ENCODE data around the gene RHBDF1. TPM values are rescaled to one million over a fixed set of nuclear protein-coding genes. Genes with fewer than 3 reads are reported as not detected.

The RHBDF1 gene
- total and polyA plus RNA-seq, 12 donors, result 18.5 to 89.8 (median 24.7) TPM

DNA sequence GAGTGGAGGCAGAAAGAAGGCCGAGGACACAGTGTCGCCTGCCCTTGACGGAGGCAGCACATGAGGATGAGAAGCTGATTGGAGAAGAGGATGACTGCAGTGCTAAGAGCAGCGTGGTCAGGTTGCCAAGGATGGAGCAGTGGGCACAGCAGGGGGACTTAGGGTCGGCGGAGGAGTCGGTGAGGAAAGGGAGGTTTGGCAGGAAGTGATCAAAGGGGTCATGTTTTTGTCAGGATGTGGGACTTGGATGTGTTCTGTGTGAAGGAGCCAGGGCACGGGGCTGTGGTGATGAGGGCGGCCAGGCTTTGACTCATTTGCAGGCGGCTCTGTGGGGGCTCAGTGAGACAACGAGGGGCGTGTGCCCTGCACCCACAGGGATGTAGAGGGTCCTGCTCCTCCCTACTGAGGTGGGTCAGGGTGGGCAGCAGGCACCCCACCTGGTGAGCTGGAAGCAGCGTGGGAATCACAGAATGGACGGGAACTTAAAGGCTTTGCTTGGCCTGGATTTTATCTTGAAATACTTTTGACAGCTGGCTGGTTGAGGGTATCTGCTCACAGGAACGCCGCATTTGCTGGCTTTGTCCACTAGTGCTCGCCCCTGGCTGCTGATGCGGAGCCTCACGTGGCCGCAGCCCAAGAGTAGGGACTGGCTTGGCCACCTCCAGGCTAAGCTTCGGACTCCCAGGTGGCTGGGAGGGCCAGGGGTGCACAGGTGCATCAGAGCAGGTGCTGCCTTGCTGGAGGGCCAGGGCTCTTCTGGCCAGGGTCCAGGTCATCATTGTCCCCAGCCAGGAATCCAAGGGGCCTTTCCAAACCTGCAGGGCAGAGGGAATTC, 11.6 kb upstream of the RHBDF1 start:
- Histone ChIP-seq H3K27ac (peak overlapping the region; percentile 44 to 81 (median 72)), H3K27me3 (no peaks in the 10 kb centered on the region), H3K36me3 (peaks cover 0 to 75% (median 25%) of the 10 kb centered on the region in 9 donors), H3K4me1 (peaks cover 20 to 42% (median 37%) of the 10 kb centered on the region in 9 donors), H3K9me3 (no peaks in the 10 kb centered on the region), H3K4me3 (no peak overlapping the region)
- 41 to 49% methylated on average over 21 of the region's 21 CpGs for WGBS, 2 donors
- TF ChIP-seq, protein P1, sequence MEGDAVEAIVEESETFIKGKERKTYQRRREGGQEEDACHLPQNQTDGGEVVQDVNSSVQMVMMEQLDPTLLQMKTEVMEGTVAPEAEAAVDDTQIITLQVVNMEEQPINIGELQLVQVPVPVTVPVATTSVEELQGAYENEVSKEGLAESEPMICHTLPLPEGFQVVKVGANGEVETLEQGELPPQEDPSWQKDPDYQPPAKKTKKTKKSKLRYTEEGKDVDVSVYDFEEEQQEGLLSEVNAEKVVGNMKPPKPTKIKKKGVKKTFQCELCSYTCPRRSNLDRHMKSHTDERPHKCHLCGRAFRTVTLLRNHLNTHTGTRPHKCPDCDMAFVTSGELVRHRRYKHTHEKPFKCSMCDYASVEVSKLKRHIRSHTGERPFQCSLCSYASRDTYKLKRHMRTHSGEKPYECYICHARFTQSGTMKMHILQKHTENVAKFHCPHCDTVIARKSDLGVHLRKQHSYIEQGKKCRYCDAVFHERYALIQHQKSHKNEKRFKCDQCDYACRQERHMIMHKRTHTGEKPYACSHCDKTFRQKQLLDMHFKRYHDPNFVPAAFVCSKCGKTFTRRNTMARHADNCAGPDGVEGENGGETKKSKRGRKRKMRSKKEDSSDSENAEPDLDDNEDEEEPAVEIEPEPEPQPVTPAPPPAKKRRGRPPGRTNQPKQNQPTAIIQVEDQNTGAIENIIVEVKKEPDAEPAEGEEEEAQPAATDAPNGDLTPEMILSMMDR (IDR thresholded peaks at IDR 0.05), result peak in 1 of 9 donors; percentile 8
- intact Hi-C loops (cut with DNase I), result no loop called here
- DNase-seq, result no peak
- ATAC-seq, result peak; percentile 6 to 56 (median 30)

DNA sequence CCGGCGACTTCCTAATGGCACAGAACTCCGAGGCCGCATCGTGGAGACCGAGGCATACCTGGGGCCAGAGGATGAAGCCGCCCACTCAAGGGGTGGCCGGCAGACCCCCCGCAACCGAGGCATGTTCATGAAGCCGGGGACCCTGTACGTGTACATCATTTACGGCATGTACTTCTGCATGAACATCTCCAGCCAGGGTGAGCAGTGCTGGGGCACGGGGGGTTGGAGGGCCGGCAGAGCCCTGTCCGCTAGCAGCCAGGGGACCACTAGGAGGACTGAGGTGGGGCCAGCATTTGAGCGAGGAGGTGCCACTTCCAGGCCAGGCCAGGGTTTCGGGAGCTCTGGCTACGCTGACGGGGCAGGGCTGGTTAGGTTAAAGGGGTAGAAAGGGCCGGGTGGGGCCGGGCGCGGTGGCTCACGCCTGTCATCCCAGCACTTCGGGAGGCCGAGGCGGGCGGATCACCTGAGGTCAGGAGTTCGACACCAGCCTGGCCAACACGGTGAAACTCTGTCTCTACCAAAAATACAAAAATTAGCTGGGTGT, 10.7 kb upstream of the RHBDF1 start:
- H3K4me3 ChIP-seq, result no peak overlapping the region
- no peaks in the 10 kb centered on the region for H3K27me3 ChIP-seq
- H3K9me3 ChIP-seq, result no peaks in the 10 kb centered on the region
- DNase-seq (no peak), ATAC-seq (no peak)
- 95 to 97% methylated on average over 30 to 31 of the region's 31 CpGs for WGBS, 2 donors
- H3K36me3 ChIP-seq, result peaks cover 0 to 66% (median 17%) of the 10 kb centered on the region in 9 donors
- peak overlapping the region in 3 of 10 donors; percentile 44 to 79 (median 78) for H3K27ac ChIP-seq
- peaks cover 22 to 48% (median 43%) of the 10 kb centered on the region in 9 donors for H3K4me1 ChIP-seq
- TF ChIP-seq, protein P1 (IDR thresholded peaks at IDR 0.05), result no peak
- intact Hi-C loops (cut with DNase I), result no loop called here

DNA sequence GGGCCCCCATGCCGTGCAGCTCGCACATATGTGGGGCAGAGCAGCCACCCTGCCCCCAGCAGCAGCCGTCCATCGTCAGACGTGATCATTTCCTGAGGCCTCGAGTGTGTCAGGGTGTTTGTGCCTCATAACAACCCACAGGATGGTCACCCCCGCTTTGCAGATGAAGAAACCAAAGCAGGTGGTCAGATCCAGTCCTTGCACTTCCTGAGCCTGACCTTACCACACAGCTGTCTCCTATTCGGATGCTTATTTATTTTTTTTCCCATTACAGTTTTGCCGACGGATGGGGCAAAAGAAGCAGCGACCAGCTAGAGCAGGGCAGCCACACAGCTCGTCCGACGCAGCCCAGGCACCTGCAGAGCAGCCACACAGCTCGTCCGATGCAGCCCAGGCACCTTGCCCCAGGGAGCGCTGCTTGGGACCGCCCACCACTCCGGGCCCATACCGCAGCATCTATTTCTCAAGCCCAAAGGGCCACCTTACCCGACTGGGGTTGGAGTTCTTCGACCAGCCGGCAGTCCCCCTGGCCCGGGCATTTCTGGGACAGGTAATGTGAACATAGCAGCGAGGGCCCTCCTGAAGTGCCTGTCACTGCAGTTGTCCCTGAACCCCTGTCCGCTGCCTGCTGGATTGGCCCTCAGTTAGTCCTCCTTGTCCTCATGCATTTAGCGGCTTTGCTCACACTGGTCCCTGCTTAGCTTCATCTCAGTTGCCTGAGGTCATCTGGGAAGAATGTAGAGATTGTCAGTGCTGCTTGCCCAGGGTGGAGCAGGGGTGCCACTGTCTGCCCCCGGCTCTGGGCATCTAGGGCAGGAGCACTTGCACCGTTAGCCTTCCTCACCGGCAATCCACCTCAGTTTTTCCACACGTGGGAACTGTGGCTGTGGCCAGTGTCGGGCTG, 7.0 kb upstream of the RHBDF1 start:
- ATAC-seq (no peak), DNase-seq (no peak)
- intact Hi-C loops (cut with DNase I), result no loop called here
- H3K27ac ChIP-seq, result peak overlapping the region in 9 of 10 donors; percentile 94 to 99 (median 96)
- peak overlapping the region in 7 of 10 donors; percentile 69 to 98 (median 80) for H3K4me3 ChIP-seq
- H3K27me3 ChIP-seq, result no peaks in the 10 kb centered on the region
- H3K36me3 ChIP-seq, result peaks cover 0 to 35% (median 7%) of the 10 kb centered on the region in 9 donors
- WGBS, 2 donors, result 77 to 80% methylated on average over 32 of the region's 32 CpGs
- TF ChIP-seq, protein P1 (IDR thresholded peaks at IDR 0.05), result no peak
- peaks cover 38 to 64% (median 59%) of the 10 kb centered on the region in 9 donors for H3K4me1 ChIP-seq
- H3K9me3 ChIP-seq, result no peaks in the 10 kb centered on the region
